ENCODE data around the gene TRIM54. TPM values are rescaled to one million over a fixed set of nuclear protein-coding genes. Genes with fewer than 3 reads are reported as not detected.

TRIM54 gene
- total RNA-seq, 1 experiment from 2014 or later: 2.0 TPM

GRCh38 chr2:27270670-27271069 is 11.6 kb upstream of the TRIM54 start:
- no peaks in the 10 kb centered on the region for H3K27me3 ChIP-seq (ENCODE audit: insufficient read depth, low read length)
- no peaks in the 10 kb centered on the region for H3K36me3 ChIP-seq (ENCODE audit: control insufficient read depth in 1 of 2, insufficient read depth in 2 of 2, low read length in 2 of 2)
- H2AFZ ChIP-seq (ENCODE audit: low read depth, low read length, poor library complexity, severe bottlenecking): no peak overlapping the region
- no peaks in the 10 kb centered on the region for H3K9me3 ChIP-seq (ENCODE audit: control insufficient read depth in 1 of 2, insufficient read depth in 1 of 2, low read depth in 1 of 2, low read length in 2 of 2)
- no peaks in the 10 kb centered on the region for H3K79me2 ChIP-seq (ENCODE audit: insufficient read depth, low read length)
- DNase-seq (ENCODE audit: low read depth, low spot score) (no peak), ATAC-seq (no peak)
- H3K4me3 ChIP-seq (replicated peaks in 1 of 2; ENCODE audit: low read depth in 1 of 2, low read length in 2 of 2): no peak overlapping the region
- H3K27ac ChIP-seq (ENCODE audit: low read depth, low read length): no peak overlapping the region
- intact Hi-C loops (cut with micrococcal nuclease): no loop called here
- POLR2A ChIA-PET: no interaction called here
- CTCF ChIA-PET: interaction anchor here (4.1 kb wide), 1 partner anchor 9 kb away, joined by 19 read pairs; no protein-coding TSS in a partner anchor
- BruUV-seq (replicated peaks): no TSS peak
- no peak overlapping the region for H3K9ac ChIP-seq (ENCODE audit: low read length)
- TF ChIP-seq CEBPB (IDR thresholded peaks at IDR 0.05; ENCODE audit: low read depth) (no peak), REST (IDR thresholded peaks at IDR 0.05; ENCODE audit: low read depth) (no peak), EZH2phosphoT487 (IDR thresholded peaks at IDR 0.05; ENCODE audit: borderline replicate concordance) (no peak), RAD21 (IDR thresholded peaks at IDR 0.05; ENCODE audit: low read depth) (no peak), ELF1 (IDR thresholded peaks at IDR 0.05; ENCODE audit: borderline replicate concordance, low read depth) (no peak), SIN3A (IDR thresholded peaks at IDR 0.05; ENCODE audit: low read depth) (no peak)
- H3K4me1 ChIP-seq (ENCODE audit: control insufficient read depth in 1 of 2, insufficient read depth in 2 of 2, low read length in 2 of 2): peaks cover 1 to 2% of the 10 kb centered on the region in 2 experiments; a peak in 2 of 4 replicates
- RAD21 ChIA-PET (ENCODE audit: low non-redundant PET in 1 of 2, low total read pairs in 2 of 2, uncharacterized antibody in 2 of 2, unreplicated experiment in 2 of 2): no interaction called here
- H3K4me2 ChIP-seq (ENCODE audit: low read length): no peak overlapping the region
- no peaks in the 10 kb centered on the region for H3K9me2 ChIP-seq (ENCODE audit: insufficient read depth)
- H4K20me1 ChIP-seq (ENCODE audit: insufficient read depth): no peaks in the 10 kb centered on the region

Measured in HCT116 (cell line).